K562 (cell line): ENCODE data around the gene OPA3. TPM values are rescaled to one million over a fixed set of nuclear protein-coding genes. Genes with fewer than 3 reads are reported as not detected.
A peak's percentile ranks its signal among the peaks of the same experiment; 100 is the strongest.

ENCODE experiments used
- CAMTA2 ChIP-seq: fragments of 250-450 bp; sonication (Bioruptor Pico); conservative IDR thresholded peaks from 2 replicates; pipeline ENCODE4 v1.5.1; 2022
- DPF2 ChIP-seq: fragments of 450-650 bp; IDR thresholded peaks from 2 replicates; pipeline ENCODE4 v1.6.1; 2016
- LCOR ChIP-seq: sonication (generic); formaldehyde crosslinking; IDR thresholded peaks from 2 replicates; pipeline ENCODE4 v1.8.0; 2022; ENCODE audit warnings: mild to moderate bottlenecking, missing genetic modification reagents
- NELFE ChIP-seq: IDR thresholded peaks from 2 replicates; pipeline ENCODE4 v1.6.1; 2011; ENCODE audit warnings: mild to moderate bottlenecking; ENCODE audit not compliant: insufficient read depth, insufficient read length
- NONO ChIP-seq, 2 experiments: fragments of 200-400 bp in 1 of 2; fragments of 450-650 bp in 1 of 2; formaldehyde crosslinking in 1 of 2; IDR thresholded peaks; 2 replicates each; pipeline ENCODE4 v1.6.1; 2017; ENCODE audit warnings: low read depth in 2 of 2, mild to moderate bottlenecking in 2 of 2, moderate library complexity in 2 of 2, low read length in 1 of 2
- OTX1 ChIP-seq: fragments of 450-650 bp; formaldehyde crosslinking; IDR thresholded peaks from 2 replicates; pipeline ENCODE4 v1.4.0; 2022; ENCODE audit warnings: mild to moderate bottlenecking
- PRMT5 ChIP-seq: sonication (generic); formaldehyde crosslinking; IDR thresholded peaks from 2 replicates; pipeline ENCODE4 v1.5.0; 2020; ENCODE audit warnings: missing genetic modification reagents
- RBBP5 ChIP-seq: fragments of 200-600 bp; sonication (generic); IDR thresholded peaks from 2 replicates; pipeline ENCODE4 v1.6.1; 2012; ENCODE audit warnings: borderline replicate concordance, mild to moderate bottlenecking, low read length, control low read depth, inconsistent platforms; ENCODE audit not compliant: insufficient read depth, poor library complexity, severe bottlenecking
- RBM25 ChIP-seq: fragments of 200-400 bp; formaldehyde crosslinking; IDR thresholded peaks from 2 replicates; pipeline ENCODE4 v1.6.1; 2018; ENCODE audit warnings: low read length, low read depth, moderate library complexity; ENCODE audit not compliant: severe bottlenecking
- SMARCB1 ChIP-seq: IDR thresholded peaks from 2 replicates; pipeline ENCODE4 v1.6.1; 2011; ENCODE audit warnings: improper control_type of control experiment, low read depth; ENCODE audit not compliant: insufficient read length
- STAT5B ChIP-seq: fragments of 250-450 bp; sonication (Bioruptor Pico); IDR thresholded peaks from 2 replicates; pipeline ENCODE4 v1.8.0; 2021; ENCODE audit warnings: mild to moderate bottlenecking, inconsistent platforms
- STAT6 ChIP-seq: sonication (generic); formaldehyde crosslinking; IDR thresholded peaks from 2 replicates; pipeline ENCODE4 v1.8.1; 2023; ENCODE audit warnings: mild to moderate bottlenecking, missing genetic modification reagents
- TEAD1 ChIP-seq, 2 experiments: fragments of 450-650 bp in 1 of 2; sonication (generic) in 1 of 2; formaldehyde crosslinking; IDR thresholded peaks; 2 replicates each; pipeline versions ENCODE4 v1.4.0 to v1.8.0; 2020 to 2022; ENCODE audit warnings: mild to moderate bottlenecking in 2 of 2, missing genetic modification reagents in 1 of 2
- polyA plus RNA-seq, 8 experiments: library from polyadenylated mRNA; depleted of rRNA in 4 of 8; stranded (reverse) in 5 of 8; unstranded in 3 of 8; fragments of >200 nt; fragmentation: Nextera tagmentation in 2 of 8; fragmentation: Illumina TruSeq in 1 of 8; extraction: Ambion mirVana in 2 of 8; extraction: Trizol in 1 of 8; gene quantifications; 2 replicates each; pipeline versions ENCODE4 v1.2.1 to v1.2.3, GENCODE V29; 2011 to 2014; ENCODE audit warnings: inconsistent platforms in 1 of 8, missing spikeins in 1 of 8
- total RNA-seq, 7 experiments: library from RNA; depleted of rRNA in 6 of 7; stranded (reverse); fragments of >200 nt in 6 of 7; fragmentation: Illumina TruSeq in 2 of 7; extraction: Trizol in 2 of 7; gene quantifications; 2 replicates each; pipeline versions ENCODE4 v1.2.1 to v1.2.3, GENCODE V29; 2011 to 2021; ENCODE audit warnings: low replicate concordance in 1 of 7
- TF ChIP-seq, protein P1 (sequence below): fragments of 450-650 bp; IDR thresholded peaks from 2 replicates; pipeline ENCODE4 v1.6.1; 2016; ENCODE audit warnings: mild to moderate bottlenecking
- TF ChIP-seq, protein P2 (sequence below): sonication (generic); formaldehyde crosslinking; IDR thresholded peaks from 2 replicates; pipeline ENCODE4 v1.8.0; 2022; ENCODE audit warnings: missing genetic modification reagents, mild to moderate bottlenecking, moderate library complexity, borderline replicate concordance

OPA3 gene
- total and polyA plus RNA-seq, 9 of the 15 experiments (the other 6 are each of a cell fraction or from before 2014, with no cell fraction given) = 1.4 to 18.8 (median 9.0) TPM

DNA sequence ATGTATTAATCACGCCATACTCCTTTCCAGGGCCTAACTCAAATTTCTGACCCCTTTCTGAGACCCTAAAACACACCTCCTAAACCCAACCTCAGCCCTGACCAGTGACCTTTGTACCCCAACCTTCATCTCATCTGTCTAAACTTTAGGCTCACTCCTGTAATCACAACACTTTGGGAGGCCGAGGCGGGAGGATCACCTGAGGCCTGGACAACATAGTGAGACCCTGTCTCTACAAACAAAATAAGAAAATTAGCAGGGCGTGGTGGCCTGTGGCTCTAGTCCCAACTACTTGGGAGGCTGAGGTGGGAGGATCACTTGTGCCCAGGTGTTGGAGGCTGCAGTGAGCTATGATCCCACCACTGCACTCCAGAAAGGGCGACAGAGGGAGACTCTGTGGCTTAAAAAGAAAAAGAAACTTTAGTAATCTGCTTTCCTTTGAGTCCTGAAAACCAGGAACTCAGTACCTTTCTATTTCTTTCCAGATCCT is 92.4 kb downstream of the OPA3 start (continued):
- TF ChIP-seq, protein P1, sequence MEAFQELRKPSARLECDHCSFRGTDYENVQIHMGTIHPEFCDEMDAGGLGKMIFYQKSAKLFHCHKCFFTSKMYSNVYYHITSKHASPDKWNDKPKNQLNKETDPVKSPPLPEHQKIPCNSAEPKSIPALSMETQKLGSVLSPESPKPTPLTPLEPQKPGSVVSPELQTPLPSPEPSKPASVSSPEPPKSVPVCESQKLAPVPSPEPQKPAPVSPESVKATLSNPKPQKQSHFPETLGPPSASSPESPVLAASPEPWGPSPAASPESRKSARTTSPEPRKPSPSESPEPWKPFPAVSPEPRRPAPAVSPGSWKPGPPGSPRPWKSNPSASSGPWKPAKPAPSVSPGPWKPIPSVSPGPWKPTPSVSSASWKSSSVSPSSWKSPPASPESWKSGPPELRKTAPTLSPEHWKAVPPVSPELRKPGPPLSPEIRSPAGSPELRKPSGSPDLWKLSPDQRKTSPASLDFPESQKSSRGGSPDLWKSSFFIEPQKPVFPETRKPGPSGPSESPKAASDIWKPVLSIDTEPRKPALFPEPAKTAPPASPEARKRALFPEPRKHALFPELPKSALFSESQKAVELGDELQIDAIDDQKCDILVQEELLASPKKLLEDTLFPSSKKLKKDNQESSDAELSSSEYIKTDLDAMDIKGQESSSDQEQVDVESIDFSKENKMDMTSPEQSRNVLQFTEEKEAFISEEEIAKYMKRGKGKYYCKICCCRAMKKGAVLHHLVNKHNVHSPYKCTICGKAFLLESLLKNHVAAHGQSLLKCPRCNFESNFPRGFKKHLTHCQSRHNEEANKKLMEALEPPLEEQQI = no peak
- TF ChIP-seq RBBP5 (no peak), PRMT5 (CRISPR knock-in tag) (no peak), OTX1 (CRISPR knock-in tag) (no peak), RBM25 (peak; percentile 62), CAMTA2 (CRISPR knock-in tag) (no peak), NONO (IDR thresholded peaks at IDR 0.05; ENCODE audit: low read depth in 2 of 2, low read length in 1 of 2) (no peak), LCOR (CRISPR knock-in tag) (peak; percentile 38; the same call in 1 of the 2 replicates), STAT6 (CRISPR knock-in tag) (no peak), DPF2 (no peak), NELFE (no peak), STAT5B (CRISPR knock-in tag) (no peak), SMARCB1 (no peak), TEAD1 (CRISPR knock-in tag; IDR thresholded peaks at IDR 0.05) (no peak)
- TF ChIP-seq, protein P2, sequence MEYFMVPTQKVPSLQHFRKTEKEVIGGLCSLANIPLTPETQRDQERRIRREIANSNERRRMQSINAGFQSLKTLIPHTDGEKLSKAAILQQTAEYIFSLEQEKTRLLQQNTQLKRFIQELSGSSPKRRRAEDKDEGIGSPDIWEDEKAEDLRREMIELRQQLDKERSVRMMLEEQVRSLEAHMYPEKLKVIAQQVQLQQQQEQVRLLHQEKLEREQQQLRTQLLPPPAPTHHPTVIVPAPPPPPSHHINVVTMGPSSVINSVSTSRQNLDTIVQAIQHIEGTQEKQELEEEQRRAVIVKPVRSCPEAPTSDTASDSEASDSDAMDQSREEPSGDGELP = no peak
